PC-3 (cell line): ENCODE measurements around the gene STX4. TPM values are rescaled to one million over a fixed set of nuclear protein-coding genes. Genes with fewer than 3 reads are reported as not detected.

Experiments
- ATAC-seq: fragments of 200-7000 bp; cut with Tn5 transposase; 2 replicates; pipeline ENCODE4 v1.9.1; 2020; ENCODE audit warnings: mild to moderate bottlenecking, moderate library complexity
- BruUV-seq: library from RNA; stranded (reverse); fragments of 400-500 nt; replicated peaks from 2 replicates; lab custom pipeline; 2021; lab: Mats Ljungman, UMichigan
- CTCF ChIA-PET: fragments of 300-600 bp; sonication (Branson Sonifier 250); formaldehyde crosslinking; loops from one replicate; lab custom pipeline; 2022; ENCODE audit warnings: antibody characterized with exemption; lab: Charles Lee
- POLR2A ChIA-PET: fragments of 300-600 bp; sonication (Branson Sonifier 250); formaldehyde crosslinking; loops from one replicate; lab custom pipeline; 2022; ENCODE audit warnings: antibody characterized with exemption; ENCODE audit not compliant: unreplicated experiment; lab: Charles Lee
- DNase-seq: peaks from one replicate; pipeline ENCODE4 v3.0.0-alpha.2; 2015
- H2AFZ ChIP-seq: fragments of 300-600 bp; sonication (generic); 2 replicates; pipeline ENCODE4 v1.6.0; 2016; ENCODE audit warnings: antibody characterized with exemption, low read length
- H3F3A ChIP-seq: fragments of 300-600 bp; sonication (generic); one replicate; pipeline ENCODE4 v1.6.0; 2017; ENCODE audit warnings: antibody characterized with exemption, low read length, control low read depth, mild to moderate bottlenecking; ENCODE audit not compliant: unreplicated experiment
- H3K27ac ChIP-seq: fragments of 300-600 bp; sonication (generic); 2 replicates; pipeline ENCODE4 v1.5.1; 2016; ENCODE audit warnings: mild to moderate bottlenecking, low read length
- H3K27me3 ChIP-seq: fragments of 300-600 bp; sonication (generic); 2 replicates; pipeline ENCODE4 v1.6.1; 2016; ENCODE audit warnings: low read length, mixed read lengths
- H3K36me3 ChIP-seq: fragments of 300-600 bp; sonication (generic); 2 replicates; pipeline ENCODE4 v1.6.1; 2016; ENCODE audit warnings: low read depth, mixed run types, low read length, mixed read lengths
- H3K4me1 ChIP-seq: fragments of 300-600 bp; sonication (generic); 2 replicates; pipeline ENCODE4 v1.5.1; 2016; ENCODE audit warnings: low read length; ENCODE audit not compliant: insufficient read depth
- H3K4me2 ChIP-seq: fragments of 300-600 bp; sonication (generic); 2 replicates; pipeline ENCODE4 v1.6.0; 2016; ENCODE audit warnings: low read length
- H3K4me3 ChIP-seq: fragments of 300-600 bp; sonication (generic); 2 replicates; pipeline ENCODE4 v1.5.1; 2016; ENCODE audit warnings: mild to moderate bottlenecking, low read length, mixed read lengths
- H3K79me2 ChIP-seq: fragments of 300-600 bp; sonication (generic); 2 replicates; pipeline ENCODE4 v1.6.1; 2017; ENCODE audit warnings: low read length, mixed read lengths
- H3K9ac ChIP-seq: fragments of 300-600 bp; sonication (generic); 2 replicates; pipeline ENCODE4 v1.6.0; 2016; ENCODE audit warnings: mild to moderate bottlenecking, low read length
- H3K9me2 ChIP-seq: fragments of 300-600 bp; sonication (generic); replicated peaks from 2 replicates; pipeline ENCODE4 v1.6.1; 2016; ENCODE audit warnings: mixed run types, low read length, mixed read lengths
- H3K9me3 ChIP-seq: fragments of 300-600 bp; sonication (generic); 2 replicates; pipeline ENCODE4 v1.6.1; 2016; ENCODE audit warnings: low read length, mixed read lengths
- H4K20me1 ChIP-seq: fragments of 300-600 bp; sonication (generic); 2 replicates; pipeline ENCODE4 v1.6.1; 2016; ENCODE audit warnings: low read length, mixed read lengths
- EZH2 ChIP-seq: fragments of 300-600 bp; sonication (generic); IDR thresholded peaks from one replicate; pipeline ENCODE4 v1.6.1; 2017; ENCODE audit warnings: antibody characterized with exemption, mild to moderate bottlenecking, low read length; ENCODE audit not compliant: unreplicated experiment
- EZH2phosphoT487 ChIP-seq: fragments of 300-600 bp; sonication (generic); IDR thresholded peaks from 2 replicates; pipeline ENCODE4 v1.6.1; 2018; ENCODE audit warnings: mild to moderate bottlenecking, antibody characterized with exemption, low read length, borderline replicate concordance
- intact Hi-C: fragments of 100-400 bp; cut with micrococcal nuclease; formaldehyde crosslinking; loops from 2 replicates; pipeline ENCODE4 v1.9.0; 2023
- total RNA-seq: library from RNA; depleted of rRNA; stranded (reverse); fragments of >200 nt; gene quantifications from 2 replicates; pipeline ENCODE4 v1.2.3, GENCODE V29; 2014
- TF ChIP-seq, protein P1 (sequence below): fragments of 300-600 bp; sonication (generic); conservative IDR thresholded peaks from 2 replicates; pipeline ENCODE4 v1.5.1; 2017; ENCODE audit warnings: antibody characterized with exemption, low read depth, mild to moderate bottlenecking, low read length

The STX4 gene
- total RNA-seq, 1 experiment from 2014 or later, result 27.4 TPM

DNA sequence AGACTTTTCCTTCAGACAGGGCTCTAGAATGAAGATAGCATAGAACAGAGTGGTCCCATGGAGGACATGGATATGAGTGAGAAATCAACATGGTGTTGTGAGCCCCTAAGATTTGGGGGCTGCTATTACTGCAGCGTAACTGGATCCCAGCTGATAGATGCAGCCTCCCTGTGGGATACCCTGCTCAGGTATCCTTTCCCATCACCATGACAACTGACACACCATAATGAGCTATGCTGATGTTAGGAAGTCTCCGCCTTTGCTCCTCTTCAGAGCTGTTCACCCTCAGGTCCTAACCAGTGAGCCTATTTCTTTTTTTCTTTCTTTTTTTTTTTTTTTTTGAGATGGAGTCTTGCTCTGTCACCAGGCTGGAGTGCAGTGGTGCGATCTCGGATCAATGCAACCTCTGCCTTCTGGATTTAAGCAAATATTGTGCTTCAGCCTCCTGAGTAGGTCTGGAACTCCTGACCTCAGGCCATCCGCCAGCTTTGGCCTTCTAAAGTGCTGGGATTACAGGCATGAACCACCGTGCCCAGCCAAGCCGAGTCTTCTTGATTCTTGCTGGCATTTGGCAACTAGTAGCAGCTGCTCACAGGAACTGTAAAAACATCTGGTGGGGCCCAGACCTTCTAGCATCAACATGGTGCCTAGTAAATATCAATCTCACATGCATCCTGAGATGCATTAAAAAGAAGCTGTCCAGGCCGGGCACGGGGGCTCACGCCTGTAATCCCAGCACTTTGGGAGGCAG lies 17.1 kb downstream of the STX4 start:
- no peak overlapping the region for H3K27ac ChIP-seq
- H3K79me2 ChIP-seq, result no peaks in the 10 kb centered on the region
- CTCF ChIA-PET, result no interaction called here
- intact Hi-C loops, result no loop called here
- peaks cover 13% of the 10 kb centered on the region for H3K4me1 ChIP-seq
- H3F3A ChIP-seq, result no peaks in the 10 kb centered on the region
- no peak overlapping the region for H2AFZ ChIP-seq
- BruUV-seq, result no TSS peak
- no peak for DNase-seq
- no peak for ATAC-seq
- H3K9me2 ChIP-seq, result no peaks in the 10 kb centered on the region
- no peaks in the 10 kb centered on the region for H3K27me3 ChIP-seq
- no peaks in the 10 kb centered on the region for H3K36me3 ChIP-seq
- POLR2A ChIA-PET, result no interaction called here
- no peaks in the 10 kb centered on the region for H3K9me3 ChIP-seq
- TF ChIP-seq, protein P1, sequence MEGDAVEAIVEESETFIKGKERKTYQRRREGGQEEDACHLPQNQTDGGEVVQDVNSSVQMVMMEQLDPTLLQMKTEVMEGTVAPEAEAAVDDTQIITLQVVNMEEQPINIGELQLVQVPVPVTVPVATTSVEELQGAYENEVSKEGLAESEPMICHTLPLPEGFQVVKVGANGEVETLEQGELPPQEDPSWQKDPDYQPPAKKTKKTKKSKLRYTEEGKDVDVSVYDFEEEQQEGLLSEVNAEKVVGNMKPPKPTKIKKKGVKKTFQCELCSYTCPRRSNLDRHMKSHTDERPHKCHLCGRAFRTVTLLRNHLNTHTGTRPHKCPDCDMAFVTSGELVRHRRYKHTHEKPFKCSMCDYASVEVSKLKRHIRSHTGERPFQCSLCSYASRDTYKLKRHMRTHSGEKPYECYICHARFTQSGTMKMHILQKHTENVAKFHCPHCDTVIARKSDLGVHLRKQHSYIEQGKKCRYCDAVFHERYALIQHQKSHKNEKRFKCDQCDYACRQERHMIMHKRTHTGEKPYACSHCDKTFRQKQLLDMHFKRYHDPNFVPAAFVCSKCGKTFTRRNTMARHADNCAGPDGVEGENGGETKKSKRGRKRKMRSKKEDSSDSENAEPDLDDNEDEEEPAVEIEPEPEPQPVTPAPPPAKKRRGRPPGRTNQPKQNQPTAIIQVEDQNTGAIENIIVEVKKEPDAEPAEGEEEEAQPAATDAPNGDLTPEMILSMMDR, result no peak
- TF ChIP-seq EZH2 (no peak), EZH2phosphoT487 (no peak)
- no peak overlapping the region for H3K9ac ChIP-seq
- H3K4me3 ChIP-seq, result no peak overlapping the region
- no peaks in the 10 kb centered on the region for H4K20me1 ChIP-seq
- H3K4me2 ChIP-seq, result no peak overlapping the region

DNA sequence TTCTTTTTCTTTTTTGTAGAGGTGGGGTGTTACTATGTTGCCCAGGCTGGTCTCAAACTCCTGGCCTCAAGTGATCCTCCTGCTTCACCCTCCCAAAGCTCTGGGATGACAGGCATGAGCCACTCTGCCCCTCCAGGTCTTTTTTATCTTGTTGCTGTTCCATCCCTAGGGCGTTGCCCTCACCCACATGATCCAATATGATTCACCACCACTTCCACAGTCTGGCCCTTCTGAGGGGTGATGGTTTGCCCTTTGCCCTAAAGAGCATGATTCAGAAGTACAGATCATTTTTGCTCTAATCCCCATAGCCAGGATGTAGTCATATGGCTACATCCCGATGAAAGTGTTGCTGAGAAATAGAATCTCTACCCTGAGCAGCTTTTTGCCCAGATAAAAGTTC lies 18.8 kb downstream of the STX4 start:
- Histone ChIP-seq H3K4me2 (peak overlapping the region; percentile 57), H3K27ac (peak overlapping the region; percentile 74), H3K9me3 (no peaks in the 10 kb centered on the region), H3K9me2 (no peaks in the 10 kb centered on the region), H3K36me3 (no peaks in the 10 kb centered on the region), H3K4me1 (peaks cover 13% of the 10 kb centered on the region), H3K27me3 (no peaks in the 10 kb centered on the region), H3K4me3 (no peak overlapping the region), H3K79me2 (no peaks in the 10 kb centered on the region), H2AFZ (peak overlapping the region; percentile 45; the same call in 1 of the 2 replicates), H3F3A (no peaks in the 10 kb centered on the region), H3K9ac (no peak overlapping the region), H4K20me1 (no peaks in the 10 kb centered on the region)
- BruUV-seq, result no TSS peak
- intact Hi-C loops, result no loop called here
- peak; percentile 97 for ATAC-seq
- peak; percentile 91 for DNase-seq
- TF ChIP-seq, protein P1, result no peak
- no peak for TF ChIP-seq EZH2
- TF ChIP-seq EZH2phosphoT487, result no peak
- ChIA-PET POLR2A (no interaction called here), CTCF (no interaction called here)

DNA sequence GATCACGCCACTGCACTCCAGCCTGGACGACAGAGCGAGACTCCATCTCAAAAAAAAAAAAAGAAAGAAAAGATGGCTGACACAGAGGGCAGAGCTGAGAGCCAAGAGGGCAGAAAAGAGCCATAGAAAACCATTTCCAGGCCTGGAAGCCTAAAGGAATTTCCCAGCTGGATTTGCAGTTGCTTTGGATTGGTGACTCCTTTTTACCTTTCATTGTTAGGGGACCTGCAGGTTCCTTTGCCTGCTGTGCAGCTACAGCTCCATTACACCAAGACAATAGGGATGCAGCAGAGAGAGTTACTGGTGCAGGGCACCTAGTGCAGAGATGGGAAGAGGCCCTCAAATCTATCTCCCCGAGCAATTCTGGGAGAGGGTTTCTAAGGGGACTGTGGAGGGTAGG lies 22.3 kb downstream of the STX4 start:
- Histone ChIP-seq H3K36me3 (peaks cover 4% of the 10 kb centered on the region), H3K4me2 (no peak overlapping the region), H3K9me3 (no peaks in the 10 kb centered on the region), H3F3A (no peaks in the 10 kb centered on the region), H4K20me1 (no peaks in the 10 kb centered on the region), H3K79me2 (no peaks in the 10 kb centered on the region), H3K27ac (no peak overlapping the region), H2AFZ (no peak overlapping the region), H3K4me3 (no peak overlapping the region), H3K4me1 (peaks cover 13% of the 10 kb centered on the region), H3K9ac (no peak overlapping the region), H3K27me3 (no peaks in the 10 kb centered on the region), H3K9me2 (no peaks in the 10 kb centered on the region)
- ChIA-PET POLR2A (no interaction called here), CTCF (no interaction called here)
- ATAC-seq (no peak), DNase-seq (no peak)
- TF ChIP-seq EZH2, result no peak
- no peak for TF ChIP-seq EZH2phosphoT487
- TF ChIP-seq, protein P1, result no peak
- BruUV-seq, result TSS peak; percentile 27
- intact Hi-C loops, result no loop called here
